Keratinocyte (primary cell): ENCODE measurements around the gene ZNF280A.

Source experiments
- EZH2 ChIP-seq: IDR thresholded peaks from one replicate; pipeline ENCODE4 v1.6.1; 2012; ENCODE audit warnings: inconsistent platforms, mild to moderate bottlenecking, low read length, moderate library complexity
- TF ChIP-seq, protein P1 (sequence below), 3 experiments: IDR thresholded peaks in 1 of 3; conservative IDR thresholded peaks in 1 of 3; optimal IDR thresholded peaks in 1 of 3; 2 replicates in 2 of 3; 3 replicates in 1 of 3; pipeline versions ENCODE3 to v1.5.1; 2011; ENCODE audit warnings: low read length in 3 of 3, mild to moderate bottlenecking in 3 of 3, moderate library complexity in 2 of 3, control low read depth in 1 of 3, inconsistent platforms in 1 of 3; ENCODE audit not compliant: insufficient read depth in 2 of 3; ENCODE audit errors: extremely low read depth in 1 of 3

DNA sequence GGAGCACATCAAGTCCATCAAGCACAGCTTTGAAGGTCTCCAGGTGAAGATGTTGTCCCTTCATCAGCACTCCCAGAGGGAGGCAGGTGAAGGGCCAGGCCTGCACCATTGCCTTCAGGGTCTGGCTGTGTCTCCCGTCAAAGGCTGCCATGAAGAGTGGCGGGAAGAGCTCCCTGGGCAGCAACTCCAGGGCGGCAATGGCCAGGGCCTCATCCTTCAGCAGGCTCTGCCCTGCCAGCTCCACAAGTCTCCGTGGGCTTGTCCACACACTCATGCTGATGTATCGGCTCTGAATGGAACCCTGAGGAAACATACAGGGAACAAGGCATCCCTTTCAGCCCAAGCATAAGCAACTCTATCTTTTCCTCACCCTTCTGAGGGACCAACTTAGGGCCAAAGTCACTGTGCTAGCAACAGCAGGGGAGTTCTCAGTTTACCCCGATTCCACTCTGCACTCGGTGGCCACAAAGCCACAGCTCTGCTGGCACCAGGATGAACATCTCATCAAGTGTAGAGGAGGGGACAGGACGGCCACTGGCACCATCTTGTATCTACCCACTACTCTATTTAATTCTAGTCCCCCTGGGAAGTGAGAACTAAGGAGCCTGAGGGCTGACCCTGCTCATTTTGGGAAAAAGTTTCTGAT, 30.8 kb upstream of the ZNF280A start:
- TF ChIP-seq, protein P1, sequence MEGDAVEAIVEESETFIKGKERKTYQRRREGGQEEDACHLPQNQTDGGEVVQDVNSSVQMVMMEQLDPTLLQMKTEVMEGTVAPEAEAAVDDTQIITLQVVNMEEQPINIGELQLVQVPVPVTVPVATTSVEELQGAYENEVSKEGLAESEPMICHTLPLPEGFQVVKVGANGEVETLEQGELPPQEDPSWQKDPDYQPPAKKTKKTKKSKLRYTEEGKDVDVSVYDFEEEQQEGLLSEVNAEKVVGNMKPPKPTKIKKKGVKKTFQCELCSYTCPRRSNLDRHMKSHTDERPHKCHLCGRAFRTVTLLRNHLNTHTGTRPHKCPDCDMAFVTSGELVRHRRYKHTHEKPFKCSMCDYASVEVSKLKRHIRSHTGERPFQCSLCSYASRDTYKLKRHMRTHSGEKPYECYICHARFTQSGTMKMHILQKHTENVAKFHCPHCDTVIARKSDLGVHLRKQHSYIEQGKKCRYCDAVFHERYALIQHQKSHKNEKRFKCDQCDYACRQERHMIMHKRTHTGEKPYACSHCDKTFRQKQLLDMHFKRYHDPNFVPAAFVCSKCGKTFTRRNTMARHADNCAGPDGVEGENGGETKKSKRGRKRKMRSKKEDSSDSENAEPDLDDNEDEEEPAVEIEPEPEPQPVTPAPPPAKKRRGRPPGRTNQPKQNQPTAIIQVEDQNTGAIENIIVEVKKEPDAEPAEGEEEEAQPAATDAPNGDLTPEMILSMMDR (optimal IDR thresholded peaks at IDR 0.05 in 1 of 3, IDR thresholded peaks at IDR 0.05 in 1 of 3, conservative IDR thresholded peaks at IDR 0.05 in 1 of 3; ENCODE audit: extremely low read depth in 1 of 3, insufficient read depth in 2 of 3, low read length in 3 of 3), result no peak
- no peak for TF ChIP-seq EZH2
